Keratinocyte (primary cell): Measurements from ENCODE around the gene TMEM190. TPM values are rescaled to one million over a fixed set of nuclear protein-coding genes. Genes with fewer than 3 reads are reported as not detected.

ENCODE experiments used
- DNase-seq: peaks from one replicate; pipeline ENCODE4 v3.0.0-alpha.2; 2011; ENCODE audit warnings: low read depth, missing footprints, low spot score
- FAIRE-seq: peaks from 2 replicates; lab custom pipeline; 2011; peaks lifted over from hg19 to GRCh38; lab: Jason Lieb, UNC
- H2AFZ ChIP-seq: 2 replicates; pipeline ENCODE4 v1.6.0; 2012; ENCODE audit warnings: low read length, control low read depth, inconsistent platforms; ENCODE audit not compliant: control insufficient read depth
- H3K27ac ChIP-seq: 2 replicates; pipeline ENCODE4 v1.5.1; 2011; ENCODE audit warnings: low read length; ENCODE audit not compliant: control insufficient read depth, insufficient read depth
- H3K27me3 ChIP-seq: 3 replicates; pipeline ENCODE4 v1.6.0; 2011; ENCODE audit warnings: low read length; ENCODE audit not compliant: control insufficient read depth, insufficient read depth; ENCODE audit errors: extremely low read depth
- H3K36me3 ChIP-seq, 2 experiments: 2 replicates in 1 of 2; 3 replicates in 1 of 2; pipeline ENCODE4 v1.5.1; 2011; ENCODE audit warnings: low read length in 2 of 2, mild to moderate bottlenecking in 1 of 2; ENCODE audit not compliant: control insufficient read depth in 2 of 2, insufficient read depth in 2 of 2; ENCODE audit errors: extremely low read depth in 1 of 2
- H3K4me1 ChIP-seq: 3 replicates; pipeline ENCODE4 v1.5.1; 2011; ENCODE audit warnings: low read length; ENCODE audit not compliant: control insufficient read depth, insufficient read depth; ENCODE audit errors: extremely low read depth
- H3K4me2 ChIP-seq: 3 replicates; pipeline ENCODE4 v1.6.0; 2011; ENCODE audit warnings: low read depth, low read length; ENCODE audit not compliant: control insufficient read depth, insufficient read depth; ENCODE audit errors: extremely low read depth
- H3K4me3 ChIP-seq, 3 experiments: fragments of 200-600 bp in 1 of 3; sonication (generic) in 1 of 3; 2 replicates in 2 of 3; 3 replicates in 1 of 3; pipeline ENCODE4 v1.5.1; 2011 to 2016; ENCODE audit warnings: low read length in 3 of 3, mild to moderate bottlenecking in 3 of 3, control low read depth in 2 of 3, inconsistent platforms in 1 of 3, low read depth in 1 of 3, mixed read lengths in 1 of 3, mixed run types in 1 of 3, moderate library complexity in 1 of 3; ENCODE audit not compliant: control insufficient read depth in 2 of 3, insufficient read depth in 2 of 3; ENCODE audit errors: extremely low read depth in 1 of 3
- H3K79me2 ChIP-seq: 2 replicates; pipeline ENCODE4 v1.6.0; 2012; ENCODE audit warnings: low read length; ENCODE audit not compliant: control insufficient read depth, insufficient read depth
- H3K9ac ChIP-seq: 3 replicates; pipeline ENCODE4 v1.6.0; 2011; ENCODE audit warnings: low read length; ENCODE audit not compliant: control insufficient read depth, insufficient read depth; ENCODE audit errors: extremely low read depth
- H3K9me1 ChIP-seq: 3 replicates; pipeline ENCODE4 v1.6.0; 2011; ENCODE audit warnings: low read length; ENCODE audit not compliant: control insufficient read depth, insufficient read depth; ENCODE audit errors: extremely low read depth
- H3K9me3 ChIP-seq: 2 replicates; pipeline ENCODE4 v1.5.1; 2012; ENCODE audit warnings: low read depth, low read length; ENCODE audit not compliant: control insufficient read depth
- H4K20me1 ChIP-seq: 3 replicates; pipeline ENCODE4 v1.6.0; 2011; ENCODE audit warnings: low read length; ENCODE audit not compliant: control insufficient read depth, insufficient read depth; ENCODE audit errors: extremely low read depth
- EZH2 ChIP-seq: IDR thresholded peaks from one replicate; pipeline ENCODE4 v1.6.1; 2012; ENCODE audit warnings: inconsistent platforms, mild to moderate bottlenecking, low read length, moderate library complexity
- dilution Hi-C: fragments of 300-500 bp; cut with MboI; formaldehyde crosslinking; loops from one replicate; pipeline ENCODE4 v1.7.0; 2020; ENCODE audit warnings: low sequenced_read_pairs; ENCODE audit not compliant: extremely low pct_ligation_motif_present
- polyA plus RNA-seq, 5 experiments: library from polyadenylated mRNA; depleted of rRNA in 3 of 5; stranded (reverse) in 3 of 5; stranded (forward) in 1 of 5; unstranded in 1 of 5; fragments of >200 nt; gene quantifications; 1 replicate in 1 of 5; 2 replicates in 3 of 5; 3 replicates in 1 of 5; pipeline versions ENCODE4 v1.2.1 to v1.2.3, GENCODE V29; 2011 to 2012; ENCODE audit warnings: missing spikeins in 2 of 5, low read depth in 1 of 5, low replicate concordance in 1 of 5
- TF ChIP-seq, protein P1 (sequence below), 3 experiments: IDR thresholded peaks in 1 of 3; conservative IDR thresholded peaks in 1 of 3; optimal IDR thresholded peaks in 1 of 3; 2 replicates in 2 of 3; 3 replicates in 1 of 3; pipeline versions ENCODE3 to v1.5.1; 2011; ENCODE audit warnings: low read length in 3 of 3, mild to moderate bottlenecking in 3 of 3, moderate library complexity in 2 of 3, control low read depth in 1 of 3, inconsistent platforms in 1 of 3; ENCODE audit not compliant: insufficient read depth in 2 of 3; ENCODE audit errors: extremely low read depth in 1 of 3

Gene TMEM190
- polyA plus RNA-seq, 1 donor (not counting 4 experiments of a cell fraction or from before 2014, with no cell fraction given), result not detected

DNA sequence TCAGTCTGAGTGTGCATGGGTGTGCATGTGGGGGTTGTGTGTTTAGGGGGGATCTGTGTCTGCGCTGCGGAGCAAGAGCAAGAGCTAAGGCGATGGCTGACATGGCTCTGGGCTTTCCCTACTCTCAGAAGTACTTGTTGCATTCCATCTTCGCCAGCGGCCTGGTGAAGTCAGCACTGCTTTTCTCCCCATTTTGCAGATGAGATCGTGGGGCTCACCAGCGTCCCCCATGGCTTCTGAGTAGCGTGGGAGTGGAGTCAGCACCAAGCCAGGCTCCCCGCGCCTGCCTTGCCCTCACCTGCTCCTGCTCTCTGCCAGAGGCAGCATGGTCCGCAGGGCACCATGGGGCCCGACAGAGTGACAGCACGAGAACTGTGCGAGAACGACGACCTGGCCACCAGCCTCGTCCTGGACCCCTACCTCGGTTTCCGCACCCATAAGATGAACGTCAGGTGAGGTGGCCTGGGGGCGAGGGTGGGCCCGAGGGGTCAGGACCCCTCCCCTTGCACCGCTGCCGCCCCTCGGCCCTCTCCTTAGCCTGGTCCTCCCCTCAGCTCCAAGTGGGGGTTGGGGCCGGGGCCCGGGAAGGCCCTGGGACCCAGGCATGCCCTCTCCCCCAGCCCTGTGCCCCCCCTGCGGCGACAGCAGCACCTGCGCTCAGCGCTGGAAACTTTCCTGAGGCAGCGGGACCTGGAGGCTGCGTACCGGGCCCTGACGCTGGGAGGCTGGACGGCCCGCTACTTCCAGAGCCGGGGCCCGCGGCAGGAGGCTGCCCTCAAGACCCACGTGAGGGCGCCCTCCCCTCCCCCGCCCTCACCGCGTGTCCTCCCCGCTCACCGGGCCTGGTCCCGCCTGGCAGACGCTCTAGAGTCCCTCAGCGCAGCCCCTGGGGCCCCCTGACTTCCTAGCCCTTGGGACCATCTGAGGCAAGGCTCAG, 34.8 kb upstream of the TMEM190 start:
- Histone ChIP-seq H3K4me3 (peak overlapping the region in 1 of 3 experiments; percentile 64), H3K79me2 (peaks cover 5% of the 10 kb centered on the region), H3K9ac (no peak overlapping the region), H3K27ac (no peak overlapping the region), H3K9me3 (no peaks in the 10 kb centered on the region), H3K36me3 (peaks cover 0 to 10% of the 10 kb centered on the region in 2 experiments), H3K4me1 (peaks cover 23% of the 10 kb centered on the region), H2AFZ (no peak overlapping the region), H4K20me1 (no peaks in the 10 kb centered on the region), H3K27me3 (no peaks in the 10 kb centered on the region), H3K4me2 (peak overlapping the region; percentile 60), H3K9me1 (no peaks in the 10 kb centered on the region)
- dilution Hi-C loops, result no loop called here
- no peak for FAIRE-seq
- no peak for DNase-seq
- TF ChIP-seq EZH2, result no peak
- TF ChIP-seq, protein P1, sequence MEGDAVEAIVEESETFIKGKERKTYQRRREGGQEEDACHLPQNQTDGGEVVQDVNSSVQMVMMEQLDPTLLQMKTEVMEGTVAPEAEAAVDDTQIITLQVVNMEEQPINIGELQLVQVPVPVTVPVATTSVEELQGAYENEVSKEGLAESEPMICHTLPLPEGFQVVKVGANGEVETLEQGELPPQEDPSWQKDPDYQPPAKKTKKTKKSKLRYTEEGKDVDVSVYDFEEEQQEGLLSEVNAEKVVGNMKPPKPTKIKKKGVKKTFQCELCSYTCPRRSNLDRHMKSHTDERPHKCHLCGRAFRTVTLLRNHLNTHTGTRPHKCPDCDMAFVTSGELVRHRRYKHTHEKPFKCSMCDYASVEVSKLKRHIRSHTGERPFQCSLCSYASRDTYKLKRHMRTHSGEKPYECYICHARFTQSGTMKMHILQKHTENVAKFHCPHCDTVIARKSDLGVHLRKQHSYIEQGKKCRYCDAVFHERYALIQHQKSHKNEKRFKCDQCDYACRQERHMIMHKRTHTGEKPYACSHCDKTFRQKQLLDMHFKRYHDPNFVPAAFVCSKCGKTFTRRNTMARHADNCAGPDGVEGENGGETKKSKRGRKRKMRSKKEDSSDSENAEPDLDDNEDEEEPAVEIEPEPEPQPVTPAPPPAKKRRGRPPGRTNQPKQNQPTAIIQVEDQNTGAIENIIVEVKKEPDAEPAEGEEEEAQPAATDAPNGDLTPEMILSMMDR (optimal IDR thresholded peaks at IDR 0.05 in 1 of 3, IDR thresholded peaks at IDR 0.05 in 1 of 3, conservative IDR thresholded peaks at IDR 0.05 in 1 of 3; ENCODE audit: extremely low read depth in 1 of 3, insufficient read depth in 2 of 3, low read length in 3 of 3), result no peak

DNA sequence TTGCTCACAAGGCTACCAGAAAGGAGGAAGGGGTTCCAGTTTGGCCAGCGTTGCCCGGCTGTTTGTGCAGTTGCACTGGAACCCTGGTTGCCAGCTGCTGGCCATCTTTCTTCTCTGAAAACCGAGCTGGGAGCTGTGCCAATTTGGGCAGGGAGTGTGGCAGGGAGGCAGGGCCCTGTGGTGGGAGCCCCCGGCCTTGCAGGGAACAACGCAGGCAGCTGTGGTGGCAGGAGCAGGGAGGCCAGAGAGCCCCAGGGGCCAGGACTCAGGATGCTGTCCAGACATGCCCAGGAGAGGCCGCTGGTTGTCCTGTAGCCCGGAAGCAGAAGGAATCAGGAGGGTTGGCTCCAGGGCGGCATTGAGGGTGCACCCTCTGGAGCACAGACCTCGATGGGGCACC, 32.2 kb upstream of the TMEM190 start:
- no peak for DNase-seq
- no peaks in the 10 kb centered on the region for H4K20me1 ChIP-seq
- H3K4me3 ChIP-seq, result no peak overlapping the region
- H2AFZ ChIP-seq, result no peak overlapping the region
- dilution Hi-C loops, result no loop called here
- H3K4me1 ChIP-seq, result peaks cover 15% of the 10 kb centered on the region
- no peak for FAIRE-seq
- H3K9me1 ChIP-seq, result no peaks in the 10 kb centered on the region
- peaks cover 5% of the 10 kb centered on the region for H3K79me2 ChIP-seq
- H3K36me3 ChIP-seq, result peaks cover 0 to 14% of the 10 kb centered on the region in 2 experiments
- H3K9me3 ChIP-seq, result no peaks in the 10 kb centered on the region
- no peak overlapping the region for H3K4me2 ChIP-seq
- H3K27ac ChIP-seq, result no peak overlapping the region
- H3K9ac ChIP-seq, result no peak overlapping the region
- TF ChIP-seq, protein P1 (optimal IDR thresholded peaks at IDR 0.05 in 1 of 3, IDR thresholded peaks at IDR 0.05 in 1 of 3, conservative IDR thresholded peaks at IDR 0.05 in 1 of 3; ENCODE audit: extremely low read depth in 1 of 3, insufficient read depth in 2 of 3, low read length in 3 of 3), result no peak
- TF ChIP-seq EZH2, result no peak
- no peaks in the 10 kb centered on the region for H3K27me3 ChIP-seq
